CD4-positive, alpha-beta T cell treated with Interleukin-15 for 4 hours (primary cell): ENCODE measurements around the gene HIPK3.
A peak's percentile ranks its signal among the peaks of the same experiment; 100 is the strongest.

Experiments
- DNase-seq: peaks from one replicate; pipeline ENCODE4 v3.0.0-alpha.2; 2020; ENCODE audit warnings: low spot score

The HIPK3 gene

GRCh38 chr11:33307984-33308383, 50.8 kb downstream of the HIPK3 start:
- DNase-seq = no peak

GRCh38 chr11:33309118-33309517, 51.9 kb downstream of the HIPK3 start:
- no peak for DNase-seq

- no peak for DNase-seq
Measured at GRCh38 chr11:33310720-33311500, 53.7 kb downstream of the HIPK3 start.

DNA sequence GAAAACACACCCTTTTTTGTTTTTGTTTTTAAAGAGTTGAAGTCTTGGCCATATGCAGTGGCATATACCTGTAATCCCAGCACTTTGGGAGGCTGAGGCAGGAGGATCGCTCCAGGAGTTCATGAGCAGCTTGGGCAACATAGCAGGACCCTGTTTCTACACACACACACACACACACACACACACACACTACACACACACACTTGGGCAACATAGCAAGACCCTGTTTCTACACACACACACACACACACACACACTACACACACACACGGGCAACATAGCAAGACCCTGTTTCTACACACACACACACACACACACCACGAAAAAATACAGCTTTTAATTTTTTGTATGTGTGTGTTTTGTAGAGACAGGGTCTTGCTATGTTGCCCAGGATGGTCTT, 54.5 kb downstream of the HIPK3 start:
- no peak for DNase-seq

GRCh38 chr11:33315822-33316221, 58.6 kb downstream of the HIPK3 start:
- no peak for DNase-seq

DNA sequence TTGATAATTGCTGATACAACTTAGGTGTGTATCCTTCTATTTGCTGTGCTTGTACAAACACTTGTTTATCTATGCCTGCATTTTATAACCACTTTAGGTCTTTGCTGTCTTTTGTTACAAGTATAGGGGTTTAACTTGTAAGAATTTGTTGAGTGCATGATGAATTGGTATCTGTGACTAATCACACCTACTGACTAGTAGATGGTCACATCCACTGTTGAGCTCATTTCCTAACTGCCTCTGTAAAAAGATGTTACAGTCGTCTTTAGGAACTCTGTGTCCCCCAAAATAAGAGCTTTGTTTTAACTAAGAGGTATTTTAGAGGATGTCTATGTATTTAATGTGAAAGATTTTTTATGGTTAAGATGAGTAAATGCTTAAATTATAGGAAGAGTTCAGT, 60.5 kb downstream of the HIPK3 start:
- DNase-seq = no peak

- no peak for DNase-seq
Measured at GRCh38 chr11:33320016-33320813, 63.0 kb downstream of the HIPK3 start.

DNA sequence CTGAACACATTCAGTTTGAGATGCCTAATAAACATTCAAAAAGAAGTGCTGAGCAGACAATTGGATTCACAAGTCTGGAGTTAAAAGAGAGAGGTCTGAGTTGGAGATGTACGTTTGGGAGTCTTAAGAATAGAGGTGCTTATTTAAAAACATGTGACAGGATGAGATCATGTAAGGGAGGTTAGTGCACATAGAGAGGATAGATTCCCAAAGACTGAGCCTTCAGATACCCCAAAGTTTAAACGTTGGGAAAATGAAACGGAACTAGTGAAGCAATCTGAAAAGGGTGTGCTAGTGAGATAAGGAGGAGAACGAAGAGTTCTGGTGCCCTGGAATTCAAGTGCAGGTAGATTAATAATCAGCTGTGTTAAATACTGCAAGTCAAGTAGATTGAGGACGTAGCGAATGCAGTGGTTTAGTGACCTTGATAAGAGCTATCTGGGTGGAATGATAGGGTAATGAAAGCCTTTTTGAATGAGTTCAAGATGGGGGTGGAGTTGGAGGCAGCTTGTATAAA, 63.7 kb downstream of the HIPK3 start:
- DNase-seq = no peak

DNA sequence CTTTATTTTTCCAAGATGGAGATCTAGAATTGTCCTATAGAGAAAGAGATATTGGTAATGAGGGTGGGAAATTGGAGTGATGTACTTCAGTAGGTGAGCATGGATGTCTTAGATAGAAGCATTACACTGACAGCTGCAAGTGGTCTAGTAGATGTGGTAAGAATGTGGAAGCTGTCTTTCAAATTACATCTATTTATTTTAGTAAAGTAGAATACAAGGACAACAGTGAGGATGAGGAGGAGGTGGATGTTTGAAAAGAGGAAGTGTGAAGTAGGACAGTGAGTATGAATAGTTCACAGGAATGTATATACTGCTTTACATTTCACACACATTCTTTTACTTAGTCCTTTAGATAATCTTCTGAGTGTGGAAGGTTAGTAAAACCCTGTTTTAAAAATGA, 64.2 kb downstream of the HIPK3 start:
- DNase-seq = no peak

- DNase-seq = no peak
Measured at GRCh38 chr11:33323421-33323820, 66.2 kb downstream of the HIPK3 start.

DNA sequence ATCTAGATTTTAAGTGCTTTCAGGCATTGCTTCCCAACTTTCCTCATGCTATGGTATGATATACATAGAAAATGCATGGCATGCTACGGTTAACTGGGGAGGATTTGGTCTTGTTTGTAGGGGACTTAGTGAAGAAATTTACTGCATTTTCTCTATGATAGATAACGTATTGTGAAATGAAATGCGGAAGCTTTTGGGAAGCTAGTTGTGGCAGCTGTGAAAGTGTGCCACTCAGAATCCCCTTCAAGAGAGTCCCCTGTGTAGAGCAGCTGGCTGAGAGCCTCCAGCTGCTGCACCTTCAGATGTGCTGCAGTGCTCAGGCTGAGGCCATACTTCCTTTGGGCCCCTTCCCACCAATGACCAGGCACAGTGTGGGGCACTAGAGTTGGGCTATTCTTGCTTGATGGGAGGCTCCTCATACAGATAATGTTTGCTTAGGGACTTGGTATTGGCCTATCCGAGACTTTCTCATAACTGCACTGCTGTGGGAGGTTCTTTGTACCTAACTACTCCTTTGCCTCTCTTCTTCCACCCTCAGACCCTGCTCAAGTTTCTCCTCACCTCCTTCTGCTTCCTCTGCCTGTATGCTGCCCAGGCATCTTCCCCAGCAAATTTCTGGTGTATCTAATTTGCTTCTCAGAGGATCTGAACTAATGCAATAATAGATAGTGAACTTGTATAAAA, 67.3 kb downstream of the HIPK3 start:
- no peak for DNase-seq

- no peak for DNase-seq
Measured at GRCh38 chr11:33325451-33325850, 68.3 kb downstream of the HIPK3 start.

DNA sequence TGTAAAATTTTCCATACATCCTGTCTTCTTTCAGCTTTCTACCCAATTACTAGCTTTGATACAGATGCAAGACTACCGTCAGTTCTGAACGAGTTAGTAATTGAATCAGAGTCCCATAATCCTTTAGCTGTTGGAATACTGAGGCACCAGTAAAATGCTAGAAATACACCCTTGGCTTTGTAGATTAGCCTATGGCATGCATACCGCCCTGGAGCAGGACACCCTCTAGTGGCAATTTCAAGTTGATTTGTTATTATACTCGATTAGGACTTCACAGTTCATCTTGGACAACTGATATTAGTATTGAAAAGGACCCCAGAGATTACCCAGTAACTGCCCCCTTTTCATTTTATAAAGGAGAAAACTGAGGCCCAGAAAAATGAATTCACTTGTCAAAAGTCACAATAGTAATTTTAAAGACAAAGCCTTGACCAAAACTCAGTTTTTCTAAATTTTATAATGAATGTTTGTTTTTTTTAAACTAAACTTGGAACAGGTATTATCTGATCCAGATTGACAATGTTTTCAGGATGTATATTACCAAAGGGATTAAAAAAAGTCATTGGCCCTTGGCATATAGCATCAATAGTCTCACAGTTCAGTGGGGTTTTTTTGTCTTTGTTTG, 72.6 kb downstream of the HIPK3 start:
- DNase-seq = peak; percentile 60

GRCh38 chr11:33333816-33334215, 76.6 kb downstream of the HIPK3 start:
- no peak for DNase-seq

DNA sequence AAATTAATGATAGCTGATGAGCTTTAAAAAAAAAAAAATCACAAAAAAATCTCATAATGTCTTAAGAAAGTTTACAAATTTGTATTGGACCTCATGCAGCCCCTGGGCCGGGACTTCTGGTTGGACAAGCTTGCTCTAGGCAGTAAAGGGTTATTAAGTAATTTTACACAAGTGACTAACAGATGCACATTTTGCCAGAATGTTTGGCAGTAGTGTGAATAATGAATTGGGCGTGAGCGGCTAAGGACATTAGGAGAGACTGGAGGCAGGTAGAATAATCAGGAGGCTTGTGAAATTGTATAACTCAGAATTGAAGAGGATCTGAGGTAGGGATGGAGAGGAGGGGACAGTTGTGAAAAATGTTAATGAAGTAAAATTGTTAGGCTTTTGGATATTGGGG, 77.4 kb downstream of the HIPK3 start:
- no peak for DNase-seq

DNA sequence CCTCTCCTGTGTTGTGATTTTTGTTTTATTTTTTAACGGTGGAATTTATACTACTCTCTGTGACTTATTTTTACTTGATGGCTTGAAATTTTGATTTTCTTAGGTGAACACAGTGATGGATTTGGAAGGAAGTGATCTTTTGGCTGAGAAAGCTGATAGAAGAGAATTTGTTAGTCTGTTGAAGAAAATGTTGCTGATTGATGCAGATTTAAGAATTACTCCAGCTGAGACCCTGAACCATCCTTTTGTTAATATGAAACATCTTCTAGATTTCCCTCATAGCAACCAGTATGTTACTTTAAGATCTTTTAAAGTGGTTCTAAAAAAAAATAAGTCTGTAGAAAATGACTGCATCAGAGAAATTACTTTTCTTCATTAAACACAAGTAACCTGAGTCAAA, 82.1 kb downstream of the HIPK3 start:
- no peak for DNase-seq

DNA sequence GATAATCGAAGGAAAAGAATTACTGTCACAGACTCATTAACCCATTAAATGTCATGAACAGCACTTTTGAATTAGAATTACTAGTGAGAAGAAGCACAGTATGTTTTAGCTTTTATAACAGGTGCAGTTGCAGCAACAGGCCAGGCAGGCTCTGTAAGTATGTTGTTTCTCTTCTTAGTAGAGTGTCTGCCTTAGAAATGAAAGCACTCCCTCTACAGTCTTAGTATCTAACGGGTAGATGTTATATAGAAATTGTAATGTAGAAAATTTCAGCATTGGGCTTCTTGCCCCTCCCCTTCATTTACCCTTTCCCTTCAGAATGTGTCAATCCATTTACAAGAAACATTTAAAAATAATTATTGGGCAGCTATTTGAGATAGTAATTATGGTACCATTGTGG, 87.4 kb downstream of the HIPK3 start:
- no peak for DNase-seq

- DNase-seq = no peak
Measured at GRCh38 chr11:33347490-33348125, 90.4 kb downstream of the HIPK3 start.

DNA sequence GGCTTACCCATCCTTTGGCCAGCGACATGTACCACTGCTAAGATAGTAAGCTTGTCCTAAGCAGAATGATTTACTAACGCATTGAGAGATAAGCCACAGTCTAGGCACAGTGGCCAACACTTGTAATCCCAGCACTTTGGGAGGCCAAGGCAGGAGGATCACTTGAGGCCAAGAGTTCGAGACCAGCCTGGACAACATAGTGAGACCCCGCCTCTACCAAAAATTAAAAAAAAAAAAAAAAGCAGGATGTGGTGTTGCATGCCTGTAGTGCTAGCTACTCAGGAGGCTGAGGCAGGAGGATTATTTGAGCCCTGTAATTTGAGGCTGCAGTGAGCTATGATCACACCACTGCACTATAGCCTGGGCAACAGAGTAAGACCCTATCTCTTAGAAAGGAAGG, 93.1 kb downstream of the HIPK3 start:
- DNase-seq = no peak

DNA sequence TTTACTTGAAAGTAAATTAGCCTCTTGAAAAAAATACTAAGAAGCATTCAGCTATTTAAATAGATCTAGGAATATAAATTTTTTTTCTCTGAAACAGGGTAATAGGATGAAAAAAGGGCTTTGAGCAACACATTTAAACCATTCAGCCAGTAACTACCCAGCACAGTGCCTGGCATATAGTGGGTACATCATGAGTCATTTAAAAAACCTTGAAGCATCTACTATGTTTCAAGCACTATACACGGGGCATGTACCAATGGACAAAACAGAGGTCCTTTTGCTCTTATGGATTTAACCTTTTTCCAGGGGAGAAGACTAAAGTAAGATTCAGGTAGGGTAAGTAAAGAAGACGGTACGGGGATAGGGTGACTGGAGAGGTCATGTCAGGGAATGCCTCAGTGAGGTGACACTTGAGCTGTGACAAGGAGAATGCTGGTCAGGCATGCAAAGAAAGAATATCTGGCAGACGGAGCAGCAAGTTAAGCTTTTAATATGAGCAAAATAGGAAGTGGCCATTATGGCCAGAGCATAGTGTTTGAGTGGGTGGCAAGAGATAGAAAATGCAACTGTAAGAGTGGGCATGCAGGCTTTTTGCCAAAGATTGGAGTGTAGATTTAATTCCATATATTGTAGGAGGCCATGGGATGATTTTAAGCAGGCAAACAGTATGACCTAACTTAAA, 101.1 kb downstream of the HIPK3 start:
- no peak for DNase-seq

GRCh38 chr11:33360642-33361041, 103.5 kb downstream of the HIPK3 start:
- DNase-seq = no peak
